Uterus (tissue), 4 donors: Measurements from ENCODE around the gene QTRT2. TPM values are rescaled to one million over a fixed set of nuclear protein-coding genes. Genes with fewer than 3 reads are reported as not detected.

Source experiments
- DNase-seq, 2 donors: peaks; one replicate each; pipeline ENCODE4 v3.0.0-alpha.2; 2019 to 2020
- H3K27ac ChIP-seq, 2 donors: fragments of 200-600 bp; sonication (generic); 1 replicate in 1 of 2; 2 replicates in 1 of 2; pipeline ENCODE4 v1.5.1; 2016 to 2018
- H3K27me3 ChIP-seq, 2 donors: fragments of 200-600 bp; sonication (generic); one replicate each; pipeline ENCODE4 v1.5.1; 2018 to 2019; ENCODE audit warnings: control low read depth in 1 of 2
- H3K36me3 ChIP-seq, 2 donors: fragments of 200-600 bp; sonication (generic); one replicate each; pipeline ENCODE4 v1.5.1; 2019; ENCODE audit warnings: control low read depth in 1 of 2
- H3K4me1 ChIP-seq, 2 donors: fragments of 200-600 bp; sonication (generic); one replicate each; pipeline ENCODE4 v1.5.1; 2018 to 2019; ENCODE audit warnings: control low read depth in 1 of 2
- H3K4me3 ChIP-seq, 2 donors: fragments of 200-600 bp; sonication (generic); 1 replicate in 1 of 2; 2 replicates in 1 of 2; pipeline ENCODE4 v1.5.1; 2018 to 2019; ENCODE audit warnings: mild to moderate bottlenecking in 1 of 2
- H3K9me3 ChIP-seq, 2 donors: fragments of 200-600 bp; sonication (generic); one replicate each; pipeline ENCODE4 v1.5.1; 2019; ENCODE audit warnings: control low read depth in 1 of 2
- POLR2A ChIP-seq, 2 donors: fragments of 450-650 bp; IDR thresholded peaks; one replicate each; pipeline ENCODE4 v1.6.1; 2016; ENCODE audit warnings: antibody characterized with exemption in 2 of 2, mild to moderate bottlenecking in 1 of 2, moderate library complexity in 1 of 2
- intact Hi-C: fragments of 100-400 bp; cut with DNase I; formaldehyde crosslinking; loops from one replicate; pipeline ENCODE4 v1.15.1; 2023; ENCODE audit warnings: low total_unique reads
- total RNA-seq, 4 donors: library from RNA; depleted of rRNA in 3 of 4; stranded (reverse); fragments of >200 nt in 3 of 4; gene quantifications; one replicate each; pipeline versions ENCODE4 v1.1.0 to v1.2.4, GENCODE V29; 2014 to 2023
- TF ChIP-seq, protein P1 (sequence below), 4 experiments: fragments of 200-600 bp in 2 of 4; fragments of 450-650 bp in 2 of 4; sonication (generic) in 2 of 4; IDR thresholded peaks; one replicate each; pipeline ENCODE4 v1.5.1; 2016 to 2019; ENCODE audit warnings: antibody characterized with exemption in 4 of 4, mild to moderate bottlenecking in 2 of 4, moderate library complexity in 1 of 4
- donor health status: DM: yes; HTN: yes; CAD: no.

QTRT2 gene
- total RNA-seq, 4 donors from 2014 or later: 2.4 to 54.5 (median 25.4) TPM

DNA sequence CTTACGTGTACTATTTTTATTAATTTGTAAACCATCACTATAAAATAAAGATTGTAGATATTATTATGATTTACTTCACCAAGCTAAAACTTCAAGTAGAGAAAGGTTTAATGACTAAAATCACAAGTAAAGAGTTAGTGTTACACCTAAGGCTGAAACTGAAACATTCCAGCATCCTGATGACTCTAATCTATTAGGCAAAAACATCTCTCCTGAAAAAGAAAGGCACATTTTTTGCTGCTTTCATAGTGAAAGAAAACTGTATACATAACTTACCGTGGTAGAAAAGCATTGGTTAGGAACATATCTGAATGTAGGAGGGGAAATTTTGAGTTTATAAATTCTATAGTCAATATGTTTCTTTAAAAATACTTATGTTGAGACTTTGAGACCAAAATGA is 35.6 kb upstream of the QTRT2 start:
- H3K36me3 ChIP-seq: no peaks in the 10 kb centered on the region
- no peak for DNase-seq
- no peak for TF ChIP-seq POLR2A (IDR thresholded peaks at IDR 0.05)
- TF ChIP-seq, protein P1, sequence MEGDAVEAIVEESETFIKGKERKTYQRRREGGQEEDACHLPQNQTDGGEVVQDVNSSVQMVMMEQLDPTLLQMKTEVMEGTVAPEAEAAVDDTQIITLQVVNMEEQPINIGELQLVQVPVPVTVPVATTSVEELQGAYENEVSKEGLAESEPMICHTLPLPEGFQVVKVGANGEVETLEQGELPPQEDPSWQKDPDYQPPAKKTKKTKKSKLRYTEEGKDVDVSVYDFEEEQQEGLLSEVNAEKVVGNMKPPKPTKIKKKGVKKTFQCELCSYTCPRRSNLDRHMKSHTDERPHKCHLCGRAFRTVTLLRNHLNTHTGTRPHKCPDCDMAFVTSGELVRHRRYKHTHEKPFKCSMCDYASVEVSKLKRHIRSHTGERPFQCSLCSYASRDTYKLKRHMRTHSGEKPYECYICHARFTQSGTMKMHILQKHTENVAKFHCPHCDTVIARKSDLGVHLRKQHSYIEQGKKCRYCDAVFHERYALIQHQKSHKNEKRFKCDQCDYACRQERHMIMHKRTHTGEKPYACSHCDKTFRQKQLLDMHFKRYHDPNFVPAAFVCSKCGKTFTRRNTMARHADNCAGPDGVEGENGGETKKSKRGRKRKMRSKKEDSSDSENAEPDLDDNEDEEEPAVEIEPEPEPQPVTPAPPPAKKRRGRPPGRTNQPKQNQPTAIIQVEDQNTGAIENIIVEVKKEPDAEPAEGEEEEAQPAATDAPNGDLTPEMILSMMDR (IDR thresholded peaks at IDR 0.05): no peak
- no peak overlapping the region for H3K27ac ChIP-seq
- H3K4me3 ChIP-seq: no peak overlapping the region
- no peaks in the 10 kb centered on the region for H3K9me3 ChIP-seq
- no peaks in the 10 kb centered on the region for H3K27me3 ChIP-seq
- H3K4me1 ChIP-seq: no peaks in the 10 kb centered on the region
- intact Hi-C loops: no loop called here

DNA sequence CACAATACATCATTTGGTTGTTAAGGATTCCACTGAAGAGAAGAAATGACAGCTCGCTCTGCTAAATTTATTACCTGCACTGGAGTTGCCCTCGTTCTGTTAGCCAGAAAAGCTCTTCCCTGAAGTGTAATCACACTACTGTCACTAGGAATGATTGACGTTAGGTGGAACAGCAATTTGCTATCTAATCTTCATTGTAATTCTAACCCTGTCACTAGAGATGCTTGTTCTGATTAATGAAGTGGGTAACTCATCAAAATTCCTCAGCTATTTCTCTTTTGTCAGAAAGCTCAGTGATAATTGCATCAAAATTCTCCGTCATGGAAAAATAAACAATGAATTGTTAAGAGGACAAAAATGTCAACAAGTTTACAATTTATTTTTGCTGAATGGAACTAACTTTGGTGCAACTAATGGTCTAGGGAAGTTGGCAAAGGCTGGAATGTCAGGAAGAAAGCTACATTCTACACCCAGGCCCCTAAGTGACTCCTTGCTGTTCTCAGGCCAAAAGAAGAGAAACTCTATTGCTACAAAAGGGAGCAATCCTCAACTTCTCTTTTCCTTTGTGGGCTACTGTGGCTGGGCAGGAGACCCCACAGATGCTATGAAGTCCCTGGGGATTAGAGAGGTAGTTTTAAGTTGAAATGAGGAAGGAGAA is 34.3 kb upstream of the QTRT2 start:
- DNase-seq: no peak
- no peaks in the 10 kb centered on the region for H3K4me1 ChIP-seq
- no peaks in the 10 kb centered on the region for H3K9me3 ChIP-seq
- no peak overlapping the region for H3K27ac ChIP-seq
- intact Hi-C loops: no loop called here
- H3K36me3 ChIP-seq: no peaks in the 10 kb centered on the region
- H3K27me3 ChIP-seq: no peaks in the 10 kb centered on the region
- no peak overlapping the region for H3K4me3 ChIP-seq
- TF ChIP-seq POLR2A (IDR thresholded peaks at IDR 0.05): no peak
- TF ChIP-seq, protein P1 (IDR thresholded peaks at IDR 0.05): no peak

DNA sequence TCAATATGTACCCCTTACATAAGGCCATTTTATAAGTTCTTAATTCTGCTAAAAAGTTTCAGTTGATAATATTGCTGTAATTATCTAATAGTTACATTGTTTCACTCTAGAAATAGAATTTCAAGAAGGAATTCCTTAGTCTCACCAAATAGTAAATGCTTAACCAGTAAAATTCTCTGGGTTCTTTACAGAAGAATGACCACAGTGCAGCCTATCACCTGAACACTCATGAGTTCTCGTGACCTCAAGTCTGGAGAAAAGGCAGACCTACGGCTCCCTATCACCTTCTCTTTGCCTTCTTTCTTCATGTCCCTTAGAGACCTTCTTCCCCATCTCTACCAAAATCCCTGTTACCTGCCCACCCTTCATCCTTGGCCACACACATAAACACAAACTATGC is 31.1 kb upstream of the QTRT2 start:
- H3K4me3 ChIP-seq: no peak overlapping the region
- no peaks in the 10 kb centered on the region for H3K27me3 ChIP-seq
- no peaks in the 10 kb centered on the region for H3K4me1 ChIP-seq
- H3K36me3 ChIP-seq: no peaks in the 10 kb centered on the region
- intact Hi-C loops: no loop called here
- TF ChIP-seq, protein P1 (IDR thresholded peaks at IDR 0.05): no peak
- no peak for TF ChIP-seq POLR2A (IDR thresholded peaks at IDR 0.05)
- no peak for DNase-seq
- H3K27ac ChIP-seq: no peak overlapping the region
- H3K9me3 ChIP-seq: no peaks in the 10 kb centered on the region

DNA sequence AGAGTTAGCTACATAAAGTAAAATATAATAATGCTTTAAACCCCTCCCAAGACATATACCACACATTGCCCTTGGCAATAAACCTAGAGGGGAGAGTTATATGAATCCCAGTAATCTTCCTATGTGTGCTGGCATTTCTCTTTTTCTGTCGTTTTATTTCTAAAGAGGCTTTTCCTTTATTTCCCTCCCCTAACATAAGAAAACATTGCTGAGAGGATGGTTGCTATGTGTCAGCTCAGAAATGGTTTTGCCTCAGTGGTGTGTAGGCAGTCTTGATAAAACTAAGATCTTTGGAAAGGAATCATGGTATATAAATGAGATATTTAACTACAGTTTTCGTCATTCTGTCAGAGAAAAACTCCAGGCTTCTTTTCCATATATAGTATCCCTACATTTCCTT is 30.2 kb upstream of the QTRT2 start:
- DNase-seq: no peak
- no peak for TF ChIP-seq POLR2A (IDR thresholded peaks at IDR 0.05)
- TF ChIP-seq, protein P1 (IDR thresholded peaks at IDR 0.05): no peak
- Histone ChIP-seq H3K9me3 (no peaks in the 10 kb centered on the region), H3K27ac (no peak overlapping the region), H3K36me3 (peaks cover 0 to 2% of the 10 kb centered on the region in 2 donors), H3K4me3 (no peak overlapping the region), H3K27me3 (no peaks in the 10 kb centered on the region), H3K4me1 (no peaks in the 10 kb centered on the region)
- intact Hi-C loops: no loop called here

DNA sequence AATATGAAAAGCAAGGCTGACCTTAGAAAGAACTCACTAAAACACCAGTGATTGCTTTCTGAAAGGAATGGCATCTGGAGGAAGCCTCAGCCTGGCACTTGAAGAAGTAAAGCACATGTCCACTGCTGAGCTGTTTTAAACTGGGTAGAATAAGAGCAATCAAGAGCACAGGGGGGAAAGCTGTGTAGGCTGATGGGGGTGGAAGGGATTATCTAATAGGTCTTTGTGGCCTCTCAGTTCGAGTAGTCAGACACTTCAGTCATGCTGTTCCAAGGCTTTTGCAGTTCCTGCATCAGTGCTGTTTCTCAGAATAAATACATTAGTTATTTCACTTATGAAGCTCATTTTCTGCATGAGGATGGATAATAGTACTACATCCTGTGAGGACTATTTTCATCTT is 22.8 kb upstream of the QTRT2 start:
- Histone ChIP-seq H3K4me3 (no peak overlapping the region), H3K4me1 (no peaks in the 10 kb centered on the region), H3K27me3 (no peaks in the 10 kb centered on the region), H3K36me3 (peaks cover 0 to 2% of the 10 kb centered on the region in 2 donors), H3K9me3 (no peaks in the 10 kb centered on the region), H3K27ac (no peak overlapping the region)
- no peak for DNase-seq
- TF ChIP-seq POLR2A (IDR thresholded peaks at IDR 0.05): no peak
- TF ChIP-seq, protein P1 (IDR thresholded peaks at IDR 0.05): no peak
- intact Hi-C loops: no loop called here
